ENCODE results near the gene RASL10B.

DNA sequence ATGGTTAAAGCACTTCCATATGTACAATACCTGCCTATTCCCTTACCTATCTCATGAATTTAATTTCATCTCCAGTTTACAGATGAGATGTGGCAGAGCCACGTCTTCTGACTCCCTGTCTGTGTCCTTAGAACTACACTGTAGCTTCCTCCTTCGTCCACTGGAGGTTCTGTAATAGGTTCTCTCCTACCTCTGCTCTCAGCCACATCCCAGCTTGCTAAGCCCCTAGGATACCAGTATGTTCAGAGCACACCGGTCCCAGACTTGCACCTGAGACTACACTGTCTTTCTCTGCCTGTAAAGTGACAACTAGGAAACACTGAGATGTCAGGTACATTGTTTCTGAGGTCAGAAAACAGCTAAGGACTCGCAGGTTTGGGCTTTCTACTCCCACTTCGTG lies 3.8 kb upstream of the RASL10B start:
- TF ChIP-seq, protein P1, sequence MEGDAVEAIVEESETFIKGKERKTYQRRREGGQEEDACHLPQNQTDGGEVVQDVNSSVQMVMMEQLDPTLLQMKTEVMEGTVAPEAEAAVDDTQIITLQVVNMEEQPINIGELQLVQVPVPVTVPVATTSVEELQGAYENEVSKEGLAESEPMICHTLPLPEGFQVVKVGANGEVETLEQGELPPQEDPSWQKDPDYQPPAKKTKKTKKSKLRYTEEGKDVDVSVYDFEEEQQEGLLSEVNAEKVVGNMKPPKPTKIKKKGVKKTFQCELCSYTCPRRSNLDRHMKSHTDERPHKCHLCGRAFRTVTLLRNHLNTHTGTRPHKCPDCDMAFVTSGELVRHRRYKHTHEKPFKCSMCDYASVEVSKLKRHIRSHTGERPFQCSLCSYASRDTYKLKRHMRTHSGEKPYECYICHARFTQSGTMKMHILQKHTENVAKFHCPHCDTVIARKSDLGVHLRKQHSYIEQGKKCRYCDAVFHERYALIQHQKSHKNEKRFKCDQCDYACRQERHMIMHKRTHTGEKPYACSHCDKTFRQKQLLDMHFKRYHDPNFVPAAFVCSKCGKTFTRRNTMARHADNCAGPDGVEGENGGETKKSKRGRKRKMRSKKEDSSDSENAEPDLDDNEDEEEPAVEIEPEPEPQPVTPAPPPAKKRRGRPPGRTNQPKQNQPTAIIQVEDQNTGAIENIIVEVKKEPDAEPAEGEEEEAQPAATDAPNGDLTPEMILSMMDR (conservative IDR thresholded peaks at IDR 0.05; ENCODE audit: low read length) = no peak
- TF ChIP-seq EZH2phosphoT487 (IDR thresholded peaks at IDR 0.05; ENCODE audit: borderline replicate concordance, low read depth, low read length) = no peak

Measured in OCI-LY7 (cell line).